Heart left ventricle (tissue), 16 donors: ENCODE results near the gene KDM4B. TPM values are rescaled to one million over a fixed set of nuclear protein-coding genes. Genes with fewer than 3 reads are reported as not detected.
"Not testable (repeated sequence)": the region's sequence is repeated elsewhere in the genome, so short reads cannot be mapped to it uniquely, and the experiment has no call there.

Experiments used
- ATAC-seq, 4 donors: fragments of 200-7000 bp; cut with Tn5 transposase; one replicate each; pipeline ENCODE4 v1.9.1; 2020 to 2022; ENCODE audit warnings: moderate library complexity in 4 of 4, mild to moderate bottlenecking in 3 of 4, moderate number of reproducible peaks in 1 of 4
- DNase-seq, 5 donors: peaks; one replicate each; pipeline ENCODE4 v3.0.0-alpha.2; 2020
- H3K27ac ChIP-seq, 12 donors: fragments of 200-600 bp; sonication (generic) in 4 of 12; one replicate each; pipeline versions ENCODE4 v1.5.0 to v1.8.0; 2016 to 2022; ENCODE audit warnings: mild to moderate bottlenecking in 2 of 12
- H3K27me3 ChIP-seq, 9 donors: fragments of 200-600 bp; sonication (generic) in 2 of 9; one replicate each; pipeline versions ENCODE4 v1.5.1 to v1.8.0; 2016 to 2022; ENCODE audit warnings: mild to moderate bottlenecking in 3 of 9
- H3K36me3 ChIP-seq, 9 donors: fragments of 200-600 bp; sonication (generic) in 2 of 9; one replicate each; pipeline versions ENCODE4 v1.5.0 to v1.8.0; 2018 to 2022; ENCODE audit warnings: mild to moderate bottlenecking in 2 of 9
- H3K4me1 ChIP-seq, 12 donors: fragments of 200-600 bp; sonication (generic) in 4 of 12; one replicate each; pipeline versions ENCODE4 v1.5.0 to v1.8.0; 2016 to 2022; ENCODE audit warnings: mild to moderate bottlenecking in 3 of 12
- H3K4me3 ChIP-seq, 12 donors: fragments of 200-600 bp; sonication (generic) in 4 of 12; one replicate each; pipeline versions ENCODE4 v1.5.0 to v1.8.0; 2017 to 2022; ENCODE audit warnings: mild to moderate bottlenecking in 9 of 12, moderate library complexity in 4 of 12
- H3K9me3 ChIP-seq, 12 donors: fragments of 200-600 bp; sonication (generic) in 4 of 12; one replicate each; pipeline versions ENCODE4 v1.5.0 to v1.8.0; 2016 to 2022; ENCODE audit warnings: mild to moderate bottlenecking in 1 of 12
- POLR2A ChIP-seq, 2 donors: fragments of 450-650 bp; IDR thresholded peaks; one replicate each; pipeline ENCODE4 v1.6.1; 2017; ENCODE audit warnings: antibody characterized with exemption in 2 of 2, mild to moderate bottlenecking in 2 of 2, moderate library complexity in 2 of 2
- WGBS, 4 donors: extraction: QIAGEN DNeasy Blood & Tissue Kit in 2 of 4; methylation state at CpG; one replicate each; pipeline versions ENCODE4 v1.1.5 to v1.1.7; 2013 to 2018; 5-methylcytosine and 5-hydroxymethylcytosine counted together
- intact Hi-C, 10 donors: fragments of 100-400 bp; cut with DNase I; formaldehyde crosslinking; loops; one replicate each; pipeline versions ENCODE4 v1.11.1 to v1.14.2; 2022
- polyA plus RNA-seq, 2 donors: library from polyadenylated mRNA; stranded (reverse); fragments of 200-250 nt; gene quantifications; one replicate each; pipeline ENCODE4 v1.2.3, GENCODE V29; 2013
- total RNA-seq, 9 donors: library from RNA; depleted of rRNA in 2 of 9; stranded (reverse); fragments of >200 nt in 2 of 9; fragmentation: NEBNext Ultra II Directional in 3 of 9; extraction: Animal tissue kit (Norgen Biotek cat#: 25700) in 3 of 9; gene quantifications; one replicate each; pipeline versions ENCODE4 v1.1.0 to v1.2.4, GENCODE V29; 2016 to 2023
- TF ChIP-seq, protein P1 (sequence below), 12 donors: fragments of 200-600 bp; sonication (generic) in 4 of 12; IDR thresholded peaks; one replicate each; pipeline versions ENCODE4 v1.5.0 to v1.8.0; 2018 to 2022; ENCODE audit warnings: antibody characterized with exemption in 12 of 12, mild to moderate bottlenecking in 5 of 12
- donor health status: ischemic (EF 13 %, LVEDD 7.1; RV severe dilation, severe dysfunction).
- donor health status: healthy with polysubstance abuse.
- donor health status: DM: no; HTN: yes; CAD: no.
- donor health status: DM: no; HTN: no; CAD: no.
- donor health status: ischemic (EF 25% LVEDD 6.9; RV normal size, moderate dysfunction).
- donor health status: ischemic (EF 25% LVEDD 5.7; RV mildly dilated, moderate dysfunction).
- donor health status: healthy.
- donor health status: DM: yes; HTN: yes; CAD: no.
- donor health status: ischemic (EF 35%, LVEDD 5.7; RV mildly dilated, moderate dysfunction).
- donor health status: nonischemic (EF 11% LVEDD 7.7; RV severe dilation, severe dysfunction).
- donor health status: DM: yes; HTN: yes; CAD: no.
- donor health status: PGD.
- donor health status: ischemic (EF 29% LVEDD 5.4; RV normal size, mild dysfunction).
- donor health status: nonischemic (EF 23%, LVEDD 6.1; RV moderate dilation, normal function).

KDM4B gene
- total and polyA plus RNA-seq, 11 donors = 21.5 to 36.5 (median 27.2) TPM

- intact Hi-C loops = loop anchor here in 6 of 10 donors (5.0 to 10.0 kb wide), 3 partner anchors 43 to 53 kb away; no protein-coding TSS in a partner anchor
- no peak overlapping the region for H3K27ac ChIP-seq
- H3K36me3 ChIP-seq = peaks cover 0 to 6% (median 0%) of the 10 kb centered on the region in 9 donors
- TF ChIP-seq POLR2A (IDR thresholded peaks at IDR 0.05) = no peak
- TF ChIP-seq, protein P1, sequence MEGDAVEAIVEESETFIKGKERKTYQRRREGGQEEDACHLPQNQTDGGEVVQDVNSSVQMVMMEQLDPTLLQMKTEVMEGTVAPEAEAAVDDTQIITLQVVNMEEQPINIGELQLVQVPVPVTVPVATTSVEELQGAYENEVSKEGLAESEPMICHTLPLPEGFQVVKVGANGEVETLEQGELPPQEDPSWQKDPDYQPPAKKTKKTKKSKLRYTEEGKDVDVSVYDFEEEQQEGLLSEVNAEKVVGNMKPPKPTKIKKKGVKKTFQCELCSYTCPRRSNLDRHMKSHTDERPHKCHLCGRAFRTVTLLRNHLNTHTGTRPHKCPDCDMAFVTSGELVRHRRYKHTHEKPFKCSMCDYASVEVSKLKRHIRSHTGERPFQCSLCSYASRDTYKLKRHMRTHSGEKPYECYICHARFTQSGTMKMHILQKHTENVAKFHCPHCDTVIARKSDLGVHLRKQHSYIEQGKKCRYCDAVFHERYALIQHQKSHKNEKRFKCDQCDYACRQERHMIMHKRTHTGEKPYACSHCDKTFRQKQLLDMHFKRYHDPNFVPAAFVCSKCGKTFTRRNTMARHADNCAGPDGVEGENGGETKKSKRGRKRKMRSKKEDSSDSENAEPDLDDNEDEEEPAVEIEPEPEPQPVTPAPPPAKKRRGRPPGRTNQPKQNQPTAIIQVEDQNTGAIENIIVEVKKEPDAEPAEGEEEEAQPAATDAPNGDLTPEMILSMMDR (IDR thresholded peaks at IDR 0.05) = no peak
- peaks cover 0 to 41% (median 17%) of the 10 kb centered on the region in 12 donors for H3K4me1 ChIP-seq
- no peaks in the 10 kb centered on the region for H3K27me3 ChIP-seq
- 90 to 97% (median 93%) methylated on average over 10 of the region's 10 CpGs for WGBS, 4 donors
- H3K4me3 ChIP-seq = no peak overlapping the region
- ATAC-seq (no peak), DNase-seq (no peak)
- no peaks in the 10 kb centered on the region for H3K9me3 ChIP-seq
Observed at GRCh38 chr19:5025027-5025426, 56.1 kb downstream of the KDM4B start.

DNA sequence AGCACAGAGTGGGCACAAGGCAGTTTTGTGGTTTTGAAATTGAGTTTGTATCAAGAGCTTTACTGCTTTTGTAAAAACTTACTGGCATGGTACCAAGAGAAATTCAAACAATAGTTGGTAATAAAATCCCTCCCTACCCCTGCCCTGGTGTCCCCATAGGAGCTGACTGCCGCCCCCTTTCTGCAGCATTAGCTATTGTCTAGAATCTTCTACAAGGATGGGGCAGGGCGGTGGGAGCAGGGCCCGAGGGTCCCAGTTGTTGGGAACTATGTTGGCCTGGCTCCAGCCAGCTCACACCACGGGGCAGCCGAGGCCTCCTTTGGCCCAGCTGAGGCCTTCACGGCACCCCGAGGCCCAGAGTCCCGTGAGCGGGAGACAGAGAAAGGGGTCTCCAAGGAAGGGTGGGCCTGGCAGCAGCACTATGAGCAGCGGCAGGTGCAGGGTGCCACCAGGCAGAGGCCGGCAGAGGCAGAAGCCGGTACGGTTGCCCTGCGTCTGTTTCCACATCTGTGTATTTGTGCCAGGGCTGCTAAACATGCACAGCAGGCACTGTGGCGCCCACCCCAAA is 57.9 kb downstream of the KDM4B start:
- H3K36me3 ChIP-seq = no peaks in the 10 kb centered on the region
- intact Hi-C loops = loop anchor here in 6 of 10 donors (5.0 to 10.0 kb wide), 3 partner anchors 44 to 54 kb away; no protein-coding TSS in a partner anchor
- 76 to 80% (median 77%) methylated on average over 10 to 15 of the region's 15 CpGs for WGBS, 4 donors
- no peaks in the 10 kb centered on the region for H3K27me3 ChIP-seq
- no peaks in the 10 kb centered on the region for H3K9me3 ChIP-seq
- H3K27ac ChIP-seq = no peak overlapping the region
- ATAC-seq (no peak), DNase-seq (no peak)
- TF ChIP-seq POLR2A (IDR thresholded peaks at IDR 0.05) = no peak
- TF ChIP-seq, protein P1 (IDR thresholded peaks at IDR 0.05) = peak in 3 of 12 donors; percentile 12 to 34 (median 14)
- H3K4me1 ChIP-seq = peaks cover 0 to 57% (median 23%) of the 10 kb centered on the region in 12 donors
- no peak overlapping the region for H3K4me3 ChIP-seq

- Histone ChIP-seq H3K36me3 (peaks cover 0 to 9% (median 5%) of the 10 kb centered on the region in 9 donors), H3K4me3 (no peak overlapping the region), H3K9me3 (no peaks in the 10 kb centered on the region), H3K4me1 (peaks cover 0 to 59% (median 26%) of the 10 kb centered on the region in 12 donors), H3K27me3 (no peaks in the 10 kb centered on the region), H3K27ac (no peak overlapping the region)
- intact Hi-C loops = loop anchor here in 6 of 10 donors (5.0 to 10.0 kb wide), 3 partner anchors 46 to 56 kb away; no protein-coding TSS in a partner anchor
- ATAC-seq (no peak), DNase-seq (no peak)
- TF ChIP-seq POLR2A (IDR thresholded peaks at IDR 0.05) = no peak
- TF ChIP-seq, protein P1 (IDR thresholded peaks at IDR 0.05) = no peak
- WGBS, 4 donors = 86 to 91% (median 86%) methylated on average over 15 of the region's 15 CpGs
Observed at GRCh38 chr19:5028229-5028886, 59.4 kb downstream of the KDM4B start.

- ATAC-seq, H3K27ac ChIP-seq, DNase-seq, H3K27me3 ChIP-seq, H3K9me3 ChIP-seq, H3K4me3 ChIP-seq: not testable (repeated sequence)
- WGBS, 4 donors = 70 to 79% (median 73%) methylated on average over 12 of the region's 12 CpGs
- intact Hi-C loops = loop anchor here in 6 of 10 donors (5.0 to 10.0 kb wide), 3 partner anchors 47 to 57 kb away; no protein-coding TSS in a partner anchor
- TF ChIP-seq, protein P1 (IDR thresholded peaks at IDR 0.05) = peak; percentile 33 to 68 (median 57)
- H3K4me1 ChIP-seq = peaks cover 0 to 48% (median 21%) of the 10 kb centered on the region in 12 donors
- peaks cover 0 to 22% (median 17%) of the 10 kb centered on the region in 9 donors for H3K36me3 ChIP-seq
Observed at GRCh38 chr19:5029596-5029995, 60.7 kb downstream of the KDM4B start.
